Measurements from ENCODE around the gene PRPF40B.

Gene PRPF40B

DNA sequence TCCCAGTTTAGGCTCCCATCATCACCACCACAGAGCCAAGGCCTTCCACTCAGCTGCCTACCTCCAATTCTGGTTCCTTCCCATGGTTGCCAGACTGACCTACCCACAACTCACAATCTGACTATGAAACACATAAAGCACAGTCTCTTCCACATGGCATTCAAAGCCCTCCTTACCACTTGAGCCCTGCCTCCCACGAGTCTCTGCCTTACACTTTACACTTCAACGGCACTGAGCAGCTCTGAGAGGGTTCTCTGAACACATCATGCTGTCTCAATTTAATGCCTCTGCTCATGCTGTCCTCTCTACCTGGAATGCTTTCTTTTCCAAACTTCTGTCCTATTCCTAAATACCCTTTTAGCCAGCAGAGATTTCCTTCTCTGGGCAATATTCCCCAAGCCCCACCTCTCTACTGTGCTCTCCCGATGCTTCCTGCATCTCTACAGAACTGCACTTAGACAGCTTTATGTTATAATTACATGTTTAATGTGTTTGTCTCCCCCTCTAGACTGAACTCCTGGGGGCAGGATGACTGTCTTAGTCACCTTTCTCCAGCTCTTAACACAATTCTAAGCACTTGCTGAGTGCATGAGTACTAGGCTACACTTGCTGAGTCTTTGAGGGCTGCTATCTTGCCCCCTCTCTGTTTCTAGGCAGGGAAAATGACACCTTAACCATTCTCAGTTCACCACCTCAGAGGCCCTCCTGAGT lies 60.4 kb downstream of the PRPF40B start:
- no peak for DNase-seq

DNA sequence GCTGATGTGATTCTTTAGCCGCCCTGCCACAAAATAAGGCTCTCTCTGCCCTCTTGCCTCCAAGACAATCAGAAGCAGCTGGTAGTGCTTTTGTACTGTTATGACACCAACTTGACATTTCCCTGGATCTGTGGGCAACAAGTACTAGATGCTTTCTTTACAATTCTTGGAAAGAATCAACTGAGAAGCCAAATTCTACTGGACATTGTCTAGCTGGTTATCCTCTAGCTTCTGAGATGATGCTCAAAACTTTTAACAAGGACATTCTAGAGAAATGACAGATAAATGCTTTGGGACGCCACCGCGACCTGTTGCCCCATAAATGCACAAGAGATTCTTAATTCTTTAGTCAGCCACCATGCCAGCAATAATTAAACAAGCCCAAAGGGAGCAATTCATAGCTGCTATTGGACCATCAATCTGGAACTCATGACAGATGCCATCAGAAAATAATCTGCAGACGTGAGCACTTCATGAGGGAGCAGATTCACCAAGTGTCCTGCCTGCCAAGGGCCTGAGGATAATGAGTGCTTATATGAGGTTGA lies 61.0 kb downstream of the PRPF40B start:
- DNase-seq, result no peak

DNA sequence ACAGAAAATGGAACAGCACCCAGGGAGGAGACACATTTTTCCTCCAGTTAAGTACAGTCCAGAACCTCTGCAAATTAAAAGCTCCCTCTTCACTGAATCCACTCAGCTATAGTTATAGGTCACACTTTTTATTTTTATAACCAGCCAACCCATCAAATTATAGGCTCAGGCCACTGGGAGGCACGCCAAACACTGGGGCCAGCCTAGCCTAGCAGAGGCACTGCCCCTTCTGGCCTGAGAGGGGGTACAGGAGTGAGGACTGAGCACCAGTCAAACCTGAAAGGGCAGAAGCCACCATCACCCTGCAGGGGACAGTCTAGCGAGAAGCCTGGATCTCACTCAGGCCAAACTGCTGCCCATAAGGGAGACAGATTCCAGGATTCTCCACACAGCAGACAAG lies 64.6 kb downstream of the PRPF40B start:
- no peak for DNase-seq

DNA sequence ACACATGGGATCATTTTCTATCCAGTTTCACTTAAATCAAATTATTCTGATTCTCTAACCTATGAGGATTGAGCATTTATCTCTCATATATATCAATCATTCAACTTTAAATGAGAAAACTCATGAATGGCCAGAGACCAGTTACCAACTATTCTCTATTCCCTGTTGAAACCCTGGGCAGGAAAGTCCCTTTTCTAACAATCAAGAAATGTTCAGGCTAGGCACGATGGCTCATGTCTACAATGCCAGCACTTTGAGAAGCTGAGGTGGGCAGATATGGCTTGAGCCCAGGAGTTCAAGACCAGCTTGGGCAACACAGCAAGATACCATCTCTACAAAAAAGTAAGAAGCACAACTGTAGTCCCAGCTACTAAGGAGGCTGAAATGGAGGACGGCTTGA lies 65.9 kb downstream of the PRPF40B start:
- DNase-seq, result no peak

DNA sequence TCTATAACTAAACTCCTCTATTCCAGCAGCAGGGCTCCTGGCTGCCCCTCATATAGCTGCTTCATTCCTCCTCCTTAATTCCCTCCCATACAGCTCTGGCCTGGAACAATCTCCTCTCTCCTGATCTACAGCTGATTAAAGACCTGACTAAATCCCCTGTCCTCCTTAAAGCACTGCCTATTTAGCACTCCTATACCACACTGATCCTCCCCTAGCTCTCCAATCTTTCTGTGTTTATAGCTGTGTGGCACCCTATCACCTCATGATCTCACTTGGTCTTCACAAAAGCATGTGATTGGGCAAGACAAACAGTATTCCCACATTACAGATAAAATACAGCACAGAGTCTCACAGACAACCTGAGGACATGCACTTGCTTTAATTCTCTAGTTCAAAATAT lies 66.4 kb downstream of the PRPF40B start:
- DNase-seq, result no peak

DNA sequence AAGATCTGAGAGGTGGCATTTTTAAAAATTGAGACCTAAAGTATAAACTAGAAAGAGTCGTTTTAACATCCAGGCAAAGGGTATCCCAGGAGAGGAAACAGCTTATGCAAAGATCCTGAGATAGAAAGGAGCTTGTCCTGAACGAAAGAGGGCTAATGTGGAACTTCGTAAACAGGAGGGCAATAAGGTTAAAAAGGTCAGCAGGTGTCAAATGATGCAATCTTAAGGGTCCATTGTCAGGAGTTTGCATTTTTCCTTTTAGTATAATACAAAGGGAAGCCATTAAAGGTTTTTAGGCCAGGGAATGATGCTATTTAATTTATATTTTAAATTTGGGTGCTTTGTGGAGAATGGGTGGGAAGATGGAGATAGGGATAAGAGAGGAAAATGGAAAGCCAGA lies 69.5 kb downstream of the PRPF40B start:
- no peak for DNase-seq

DNA sequence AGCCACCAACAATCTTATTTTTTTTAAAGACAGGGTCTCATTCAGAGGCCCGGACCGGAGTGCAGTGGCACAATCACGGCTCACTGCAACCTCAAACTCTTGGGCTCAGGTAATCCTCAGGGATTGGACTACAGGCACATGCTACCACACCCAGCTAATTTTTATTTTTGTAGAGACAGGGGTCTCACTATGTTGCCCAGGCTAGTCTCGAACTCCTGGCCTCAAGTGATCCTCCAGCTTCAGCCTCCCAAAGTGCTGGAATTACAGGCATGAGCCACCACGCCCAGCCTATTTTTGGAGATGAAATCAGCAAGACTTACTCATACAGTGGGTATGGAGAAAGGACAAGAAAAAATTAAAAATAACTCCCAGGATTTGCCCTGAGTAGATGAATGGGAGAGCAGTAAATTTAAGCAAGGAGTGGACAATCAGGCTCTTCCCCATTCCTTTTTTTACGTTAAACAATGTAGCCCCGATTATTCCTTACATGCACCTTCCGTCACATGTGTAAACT lies 70.6 kb downstream of the PRPF40B start:
- DNase-seq, result no peak

Data from hypothalamus (tissue), 51 donors.